ENCODE measurements around the gene GPC2.

Gene GPC2

DNA sequence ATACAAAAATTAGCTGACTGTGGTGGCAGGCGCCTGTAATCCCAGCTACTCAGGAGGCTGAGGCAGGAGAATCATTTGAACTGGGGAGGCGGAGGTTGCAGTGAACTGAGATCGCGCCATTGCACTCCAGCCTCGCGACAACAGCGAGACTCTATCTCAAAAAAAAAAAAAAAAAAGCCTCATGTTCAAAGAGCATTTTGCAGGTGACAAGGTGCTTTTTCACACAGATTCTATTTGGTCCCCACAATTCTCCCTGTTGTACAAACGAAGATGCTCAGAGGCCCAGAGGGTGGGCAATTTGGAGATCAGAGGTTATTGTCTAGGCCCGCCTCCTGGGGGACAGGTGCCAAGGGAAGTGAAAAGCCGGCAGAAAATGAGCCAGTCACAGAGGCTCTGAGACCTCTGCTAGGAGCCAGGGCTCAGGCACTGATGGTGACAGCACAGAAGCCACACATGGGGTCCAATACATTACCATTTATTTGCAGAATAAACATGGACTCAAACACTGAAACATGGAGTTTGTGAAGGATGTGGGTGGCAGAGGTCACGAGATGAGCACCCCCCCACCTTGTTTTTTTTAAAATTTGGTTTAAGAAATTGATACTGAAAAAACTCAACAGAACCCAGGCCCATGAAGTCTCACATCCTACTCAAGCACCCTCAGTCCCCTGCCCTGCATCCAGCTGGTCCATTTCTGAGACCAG is 7.9 kb downstream of the GPC2 start:
- no peak for DNase-seq (ENCODE audit: low spot score)

DNA sequence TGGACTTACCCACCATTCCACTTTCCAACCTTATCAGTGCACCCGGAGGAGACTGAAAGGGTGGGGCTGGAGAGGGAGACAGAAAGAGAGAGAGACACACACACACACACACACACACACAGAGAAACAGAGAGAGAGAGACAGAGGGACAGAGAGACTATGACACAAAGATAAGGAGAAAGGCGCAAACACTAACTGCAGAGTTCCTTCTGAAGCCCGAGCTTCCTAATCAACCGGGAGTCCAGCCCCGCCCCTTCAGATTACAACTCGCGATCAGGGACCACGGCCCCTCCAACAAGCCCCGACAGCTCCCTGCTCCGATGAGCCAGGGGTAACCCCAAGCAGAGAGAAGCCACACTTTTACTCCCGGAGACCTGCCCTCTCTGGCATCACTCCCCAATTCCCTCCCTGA is 9.3 kb downstream of the GPC2 start:
- no peak for DNase-seq (ENCODE audit: low spot score)

DNA sequence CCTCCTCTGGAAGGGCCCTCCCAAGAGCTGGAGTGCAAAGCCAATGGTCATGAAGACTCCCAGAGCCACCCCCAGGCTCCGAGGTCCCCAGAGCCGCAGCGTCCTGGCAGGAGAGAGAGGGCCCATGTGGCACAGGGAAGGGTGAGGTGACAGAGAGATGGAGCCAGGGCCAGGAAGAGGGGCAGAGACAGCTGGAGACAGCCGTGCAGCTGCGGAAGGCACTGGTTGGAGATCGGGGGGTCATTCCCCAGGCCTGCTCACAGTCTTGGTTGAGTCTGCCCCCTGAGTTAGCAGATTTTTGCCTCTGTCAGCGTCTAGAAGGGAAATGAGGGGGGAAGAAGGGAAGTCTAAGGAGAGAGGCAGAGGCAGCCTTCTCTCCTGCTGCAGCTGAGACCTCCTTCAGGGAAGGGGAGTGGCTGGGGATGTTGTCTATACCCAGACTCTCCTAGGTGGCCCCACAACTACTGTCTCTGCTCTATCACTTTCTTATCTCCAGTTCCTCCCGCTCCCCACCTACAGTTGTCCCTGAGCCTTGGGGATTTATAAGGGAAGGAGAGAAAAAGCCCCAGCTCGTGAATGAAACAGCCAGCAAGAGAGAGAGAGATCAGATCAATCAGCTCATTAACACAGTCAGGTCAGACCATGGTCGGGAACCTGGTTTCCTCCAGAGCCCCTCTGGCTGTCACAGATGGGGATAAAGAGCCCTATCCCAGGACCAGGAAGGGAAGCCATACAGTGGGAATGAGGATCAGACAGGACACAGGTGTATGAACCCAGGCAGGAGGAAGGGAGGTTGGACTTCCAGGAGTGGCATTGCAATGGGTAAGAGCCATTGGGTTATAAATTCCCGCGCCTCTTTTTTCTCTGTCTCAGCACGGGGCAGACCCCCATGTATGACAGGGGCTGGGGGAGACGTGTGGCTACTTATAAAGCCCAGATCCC is 9.9 kb downstream of the GPC2 start:
- DNase-seq (ENCODE audit: low spot score) = no peak

DNA sequence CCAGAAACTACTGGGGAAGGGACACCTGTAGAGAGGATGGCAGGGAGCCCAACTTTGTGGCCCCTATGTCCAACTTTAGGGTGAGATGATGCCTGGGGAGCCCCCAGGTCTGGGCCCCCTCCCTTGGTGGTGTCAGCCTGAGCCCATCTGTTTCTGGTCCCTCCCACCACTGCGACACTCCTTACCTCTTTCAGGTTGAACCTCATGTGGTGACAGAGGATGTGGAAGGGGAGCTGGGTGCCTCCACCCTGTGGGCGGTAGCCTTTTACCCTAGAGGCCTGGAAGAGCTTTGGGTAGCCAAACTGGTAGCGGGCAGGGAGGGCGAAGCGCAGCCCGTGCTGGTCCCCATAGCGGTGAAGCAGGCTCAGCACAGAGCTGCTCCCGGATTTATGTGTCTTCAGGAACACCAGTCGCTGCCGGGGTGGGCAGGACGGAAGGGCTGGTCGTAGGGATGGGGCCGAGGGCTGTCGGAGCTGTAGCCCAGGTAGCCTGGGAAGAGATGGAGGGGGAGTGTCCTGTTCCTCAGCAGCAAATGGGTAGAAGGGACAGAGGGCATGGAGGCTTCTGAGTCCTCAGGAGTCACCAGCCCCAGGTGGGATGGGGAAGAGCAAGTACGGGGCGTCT is 10.8 kb downstream of the GPC2 start:
- no peak for DNase-seq (ENCODE audit: low spot score)

DNA sequence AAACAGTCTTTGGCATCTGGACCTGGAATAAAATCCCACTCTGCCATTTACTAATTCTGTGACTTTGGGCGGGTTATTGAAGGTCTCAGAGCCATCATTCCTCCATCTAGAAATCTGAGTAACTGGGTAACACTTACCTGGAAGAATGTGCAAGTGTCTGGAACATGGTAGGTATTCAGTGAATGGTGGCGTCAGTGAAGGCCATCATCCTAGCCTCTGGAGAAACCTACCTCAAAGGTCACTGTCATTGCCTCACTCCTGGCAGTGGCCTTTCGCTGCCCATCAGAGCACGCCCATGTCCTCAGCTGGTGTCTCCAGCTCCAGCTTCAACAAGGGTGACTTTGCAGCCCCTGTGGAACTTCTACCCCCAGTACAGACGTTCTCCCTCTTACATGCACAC is 13.3 kb downstream of the GPC2 start:
- DNase-seq (ENCODE audit: low spot score) = no peak

DNA sequence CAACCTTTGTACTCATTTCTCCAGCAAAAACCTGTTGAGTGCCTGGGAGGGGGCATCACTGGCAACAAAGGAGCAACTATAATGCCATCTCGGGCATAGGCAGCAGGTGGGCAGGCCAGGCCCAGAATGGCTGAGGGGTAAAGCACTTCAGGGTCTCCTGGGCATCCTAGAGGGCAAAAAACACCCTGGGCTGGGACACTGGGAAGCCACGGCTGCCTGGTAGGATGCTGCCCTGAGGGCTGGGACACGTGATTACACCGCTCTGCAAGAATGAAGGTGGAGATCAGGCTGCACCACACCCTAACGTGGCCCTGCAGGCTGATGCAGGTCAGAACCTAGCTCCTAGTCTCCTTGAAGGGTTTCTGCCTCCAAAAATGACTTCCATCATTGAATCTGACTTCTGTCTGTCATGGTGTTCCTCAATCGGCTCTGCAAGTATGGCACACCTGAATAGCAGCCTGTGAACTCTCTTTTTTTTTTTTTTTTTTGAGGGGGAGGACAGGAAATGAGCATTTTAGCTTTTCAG is 14.1 kb downstream of the GPC2 start:
- DNase-seq (ENCODE audit: low spot score) = no peak

DNA sequence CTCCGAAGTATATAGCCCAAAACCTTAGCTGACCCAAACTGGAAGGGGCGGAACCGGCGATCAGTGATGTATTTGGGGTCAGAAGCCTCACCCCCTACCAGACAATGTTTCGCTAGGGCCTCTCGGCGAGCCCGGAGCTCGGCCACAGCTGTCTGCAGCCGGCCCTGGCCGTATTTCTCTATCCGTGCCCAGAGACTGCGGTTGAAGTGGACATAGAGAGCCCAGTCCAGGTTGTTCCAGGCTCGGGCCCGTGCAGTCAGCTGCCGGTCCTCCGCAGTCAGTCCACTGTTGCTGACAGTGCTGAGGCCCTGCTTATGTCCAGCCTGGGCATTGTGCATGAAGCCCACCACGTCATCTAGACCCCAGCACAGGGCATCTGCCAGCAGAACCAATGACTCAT is 17.1 kb downstream of the GPC2 start:
- no peak for DNase-seq (ENCODE audit: low spot score)

DNA sequence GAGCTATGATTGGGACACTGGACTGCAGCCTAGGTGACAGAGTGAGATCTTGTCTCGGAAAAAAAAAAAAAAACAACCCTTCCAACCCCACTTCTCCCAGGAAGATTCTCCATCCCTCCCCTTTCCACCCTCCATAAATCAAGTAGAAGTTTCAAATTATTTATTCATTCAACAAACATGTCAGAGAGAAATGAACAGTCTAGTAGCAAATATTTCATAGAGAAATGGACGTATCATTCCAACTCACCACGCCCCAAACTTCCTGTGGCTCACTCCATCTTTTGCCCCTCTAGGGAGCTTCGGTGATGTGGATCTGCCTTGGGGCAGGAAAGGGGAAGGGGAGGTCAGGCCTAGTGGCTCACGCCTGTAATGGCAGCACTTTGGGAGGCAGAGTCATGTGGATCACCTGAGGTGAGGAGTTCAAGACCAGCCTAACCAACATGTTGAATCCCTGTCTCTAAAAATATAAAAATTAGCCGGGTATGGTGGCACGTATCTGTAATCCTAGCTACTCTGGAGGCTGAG is 18.0 kb downstream of the GPC2 start:
- DNase-seq (ENCODE audit: low spot score) = no peak

DNA sequence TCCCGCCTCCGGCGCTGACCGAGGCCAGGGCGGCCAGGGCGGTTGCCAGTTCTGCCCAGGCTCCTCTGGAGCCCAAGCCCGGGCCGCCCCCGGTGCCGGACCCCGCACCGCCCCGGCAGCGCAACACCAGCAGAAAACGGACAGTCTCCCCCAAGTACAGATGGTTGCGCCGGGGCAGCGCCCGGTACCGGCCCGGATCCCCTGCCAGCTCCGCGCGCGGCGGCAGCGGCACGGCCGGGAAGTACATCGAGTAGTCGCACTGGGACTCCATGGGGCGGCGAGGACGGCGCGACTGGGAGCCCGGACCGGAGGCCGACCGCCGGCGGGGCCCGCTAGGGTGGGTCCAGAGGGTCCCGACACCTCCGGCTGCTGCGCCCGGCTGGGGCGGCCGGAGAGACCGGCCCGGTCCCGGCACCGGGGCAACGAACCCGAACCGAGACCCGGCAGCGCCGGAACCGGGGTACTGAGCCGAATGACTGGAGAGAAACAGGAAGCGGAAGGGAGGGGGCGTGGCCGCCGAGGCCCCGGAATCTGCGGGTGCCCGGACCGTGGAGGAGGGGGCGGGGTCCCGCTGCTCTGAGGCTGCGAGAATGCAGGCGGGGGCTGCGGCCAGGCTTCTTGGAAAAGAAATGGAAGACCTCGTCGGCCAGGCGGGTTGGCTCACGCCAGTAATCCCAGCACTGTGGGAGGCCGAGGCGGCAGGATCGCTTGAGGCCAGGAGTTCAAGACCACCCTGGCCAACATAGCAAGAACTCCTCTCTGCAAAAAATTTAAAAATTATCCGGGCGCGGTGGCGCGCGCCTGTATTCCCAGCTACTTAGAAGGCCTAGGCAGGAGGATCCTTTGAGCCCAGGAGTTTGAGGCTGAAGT is 18.7 kb downstream of the GPC2 start, which contains the start of gene TRAPPC14:
Gene TRAPPC14 (minus strand): TSS at position 495 of the 870 bp plus-strand sequence. CDS start 224 bp downstream, at position 271.
- DNase-seq (ENCODE audit: low spot score) = peak; percentile 97

DNA sequence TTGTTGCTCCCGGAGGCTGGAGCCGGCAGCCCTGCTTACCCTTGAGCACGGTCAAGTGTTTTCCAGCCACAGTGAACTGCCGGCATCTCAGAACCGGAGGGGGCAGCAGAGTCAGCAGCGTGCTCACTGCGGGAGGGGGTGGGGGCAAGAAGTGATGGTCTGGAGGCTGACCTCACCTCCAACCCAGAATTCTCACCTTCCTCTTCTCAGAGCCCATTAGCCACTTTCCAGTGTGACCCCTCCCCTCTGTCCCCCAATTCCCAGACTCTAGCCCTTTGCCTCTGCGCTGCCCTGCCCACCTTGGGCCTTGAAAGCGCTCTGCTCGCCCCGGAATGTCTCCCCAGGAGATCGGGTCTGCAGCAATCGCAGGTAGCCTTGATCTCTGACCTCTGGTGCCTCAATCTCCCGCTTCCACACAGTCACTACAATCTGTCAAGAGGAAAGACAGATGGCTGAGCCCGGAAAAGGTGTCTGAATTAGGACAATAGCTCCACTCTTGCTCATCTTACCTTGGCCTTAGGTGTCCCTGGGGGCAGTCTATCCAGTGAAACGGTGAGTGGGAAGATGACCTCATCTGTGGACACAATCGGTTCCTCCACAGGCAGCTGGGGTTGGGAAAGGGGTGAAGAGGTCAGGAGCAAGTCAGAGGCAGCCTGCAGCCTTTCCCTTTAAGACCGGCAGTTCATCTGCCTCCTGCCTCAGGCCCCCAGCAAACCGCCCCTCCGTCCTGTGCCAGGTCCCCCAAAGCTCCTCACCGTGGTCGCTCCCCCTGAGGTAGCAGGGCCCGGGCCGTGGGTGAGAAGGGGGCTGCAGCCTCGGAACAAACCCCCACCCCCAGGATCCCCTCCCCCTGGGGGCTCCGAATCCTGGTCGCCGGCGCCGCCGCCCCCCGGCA is 19.6 kb downstream of the GPC2 start:
- DNase-seq (ENCODE audit: low spot score) = peak; percentile 37

DNA sequence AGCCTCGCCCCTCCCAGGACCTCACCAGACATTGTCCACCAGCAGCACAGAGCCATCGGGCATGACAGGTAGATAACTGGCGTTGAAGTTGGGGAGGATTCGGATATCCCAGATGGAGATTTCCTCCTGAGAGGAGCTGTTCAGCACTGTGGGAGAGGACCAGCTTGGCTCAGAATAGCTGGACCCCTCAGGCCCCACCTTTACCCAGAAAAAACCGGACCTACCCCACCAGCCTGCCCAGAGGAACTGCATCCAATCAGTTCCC is 20.2 kb downstream of the GPC2 start:
- DNase-seq (ENCODE audit: low spot score) = no peak

DNA sequence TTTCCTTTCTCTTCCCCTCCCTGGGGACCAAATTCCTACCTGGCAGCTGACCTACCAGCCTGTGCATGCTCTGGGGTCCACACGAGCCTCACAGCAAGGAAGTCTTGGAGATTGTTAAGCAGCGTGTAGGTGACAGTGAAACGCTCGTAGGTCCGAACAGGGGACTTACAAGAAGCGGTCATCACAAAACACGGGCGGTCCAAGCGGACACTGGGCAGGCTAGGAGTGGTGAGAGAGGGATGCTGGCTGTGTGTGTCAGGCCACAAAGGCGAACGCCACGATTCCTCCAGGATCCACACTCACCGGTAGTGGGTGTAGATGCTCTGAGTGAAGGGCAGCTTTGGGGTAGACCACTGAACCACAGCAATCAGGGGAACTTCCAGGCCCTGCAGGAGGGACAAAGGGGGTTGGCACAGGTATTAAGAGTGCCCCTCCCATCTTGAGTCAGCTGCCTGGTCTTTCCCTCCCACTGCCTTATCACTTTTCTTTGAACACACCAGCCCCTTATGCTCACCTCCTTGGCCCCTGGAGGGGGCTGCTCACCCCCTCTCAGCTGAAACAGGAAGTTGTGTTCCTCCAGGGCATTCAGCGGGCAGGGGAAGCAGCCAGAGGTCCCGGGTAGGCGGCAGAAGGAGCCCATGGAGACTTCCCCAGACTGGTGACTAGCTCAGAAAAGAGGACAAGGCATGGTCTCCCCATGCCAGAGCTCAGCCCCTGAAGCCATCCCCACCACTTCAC is 20.7 kb downstream of the GPC2 start:
- peak; percentile 46 for DNase-seq (ENCODE audit: low spot score)

DNA sequence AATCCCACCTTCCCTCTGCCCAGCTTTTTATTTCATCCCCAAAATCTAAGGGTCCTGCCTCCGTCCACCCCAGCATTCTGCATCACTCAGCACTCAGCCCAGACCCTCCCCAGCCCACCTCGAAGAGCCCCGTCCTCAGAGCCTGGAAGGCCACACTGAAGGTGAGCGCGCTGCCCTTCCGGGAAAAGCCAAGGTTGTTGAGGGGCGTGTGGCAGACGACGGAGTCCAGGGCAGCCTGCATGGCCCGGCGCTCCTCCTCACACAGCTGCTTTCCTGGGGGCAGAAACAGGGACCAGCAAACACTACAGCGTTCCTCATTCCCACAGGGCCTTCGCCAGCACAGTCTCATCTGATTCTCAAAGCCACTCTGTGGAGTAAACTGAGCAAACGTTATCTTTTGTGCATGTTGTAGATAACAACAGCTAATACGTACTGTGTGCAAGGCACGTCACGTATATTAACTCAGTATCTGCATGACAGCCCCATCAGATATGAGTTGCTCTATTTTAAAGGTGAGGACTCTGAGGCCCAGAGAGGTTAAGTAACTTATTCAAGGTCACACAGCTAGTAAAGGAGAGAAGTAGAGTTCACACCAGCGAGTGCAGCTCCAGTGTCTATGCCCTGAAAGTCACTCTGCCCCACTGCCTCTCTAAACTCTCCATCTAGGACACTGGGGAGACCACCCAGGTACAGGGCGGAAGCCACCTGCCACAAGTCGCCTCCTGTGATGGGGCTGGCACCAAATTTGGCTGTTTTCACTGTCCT is 21.4 kb downstream of the GPC2 start:
- DNase-seq (ENCODE audit: low spot score) = no peak

DNA sequence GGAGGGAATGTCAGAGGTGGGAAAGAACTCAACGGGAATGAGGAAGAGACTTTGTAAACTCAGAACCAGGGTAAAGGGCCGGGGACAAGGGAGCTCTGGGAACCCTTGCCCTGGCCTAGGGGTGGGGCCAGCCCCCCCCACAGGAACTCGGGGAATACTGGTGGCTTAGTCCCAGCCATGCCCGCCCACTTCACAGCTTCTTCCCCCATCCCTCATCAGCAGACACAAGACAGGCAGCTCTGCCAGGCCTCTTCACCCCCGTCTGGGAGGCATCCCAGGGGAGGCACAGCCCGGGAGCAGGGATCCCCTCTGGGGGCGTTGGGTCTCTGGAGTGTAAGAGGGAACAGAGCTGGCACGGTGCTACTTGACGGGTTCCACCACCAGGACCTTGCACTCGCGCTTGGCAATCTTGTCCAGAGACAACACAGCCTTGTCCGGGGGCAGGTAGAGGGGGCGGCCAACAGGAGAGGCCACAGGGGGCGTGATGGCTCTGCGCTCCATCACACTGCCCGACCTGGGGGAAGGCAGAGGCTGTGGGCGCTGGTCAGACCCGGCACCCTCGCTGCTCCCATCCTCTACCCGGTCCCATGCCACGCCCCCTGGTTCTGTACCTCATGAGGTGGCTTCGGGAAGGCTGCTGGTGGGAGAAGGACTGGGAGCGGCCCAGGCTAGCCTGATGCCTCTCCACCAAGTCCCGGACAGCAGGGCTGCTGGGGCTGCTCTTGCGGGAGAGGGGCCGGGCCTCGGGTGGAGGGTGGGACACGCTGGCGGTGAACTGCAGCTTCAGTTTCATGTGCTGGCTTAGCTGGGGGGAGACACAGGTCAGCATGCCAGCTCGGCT is 22.3 kb downstream of the GPC2 start:
- no peak for DNase-seq (ENCODE audit: low spot score)

DNA sequence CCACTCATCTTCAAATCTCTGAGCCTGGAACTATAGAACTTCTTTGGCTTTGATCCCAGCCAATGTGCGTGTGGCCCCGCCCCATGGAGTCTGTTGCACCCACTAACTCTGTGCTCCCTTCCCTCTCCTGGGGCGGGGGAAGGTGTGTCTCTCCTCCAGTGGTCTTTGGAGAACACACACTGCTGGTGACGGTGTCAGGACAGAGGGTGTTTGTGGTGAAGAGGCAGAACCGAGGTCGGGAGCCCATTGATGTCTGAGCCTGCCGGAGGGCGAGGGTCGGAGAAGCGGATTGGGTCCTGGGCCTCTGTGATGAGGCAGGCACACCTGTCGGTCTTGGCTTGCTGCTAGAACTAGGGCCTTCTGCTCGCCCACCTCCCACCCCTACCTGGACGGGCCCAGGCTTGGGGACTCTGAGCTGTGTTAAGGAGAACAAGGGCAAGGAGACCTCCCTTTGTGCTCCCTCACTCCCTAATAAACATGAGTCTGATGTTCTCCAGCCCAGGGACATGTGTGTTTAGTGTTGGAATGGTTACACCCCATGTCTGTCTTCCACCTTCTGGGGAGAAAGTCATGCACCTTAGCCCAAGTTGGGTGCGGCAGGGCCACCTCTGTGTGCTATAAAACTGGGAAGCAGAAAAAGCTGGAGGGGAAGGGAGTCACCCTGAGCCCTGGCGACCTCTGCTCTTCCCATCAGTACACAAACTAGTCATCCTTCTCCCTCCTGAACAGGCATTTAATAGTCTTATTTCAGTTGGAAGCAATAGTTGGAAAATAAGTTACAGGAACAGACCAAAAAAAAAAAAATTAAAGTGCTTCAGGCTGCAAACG is 23.3 kb downstream of the GPC2 start:
- no peak for DNase-seq (ENCODE audit: low spot score)

DNA sequence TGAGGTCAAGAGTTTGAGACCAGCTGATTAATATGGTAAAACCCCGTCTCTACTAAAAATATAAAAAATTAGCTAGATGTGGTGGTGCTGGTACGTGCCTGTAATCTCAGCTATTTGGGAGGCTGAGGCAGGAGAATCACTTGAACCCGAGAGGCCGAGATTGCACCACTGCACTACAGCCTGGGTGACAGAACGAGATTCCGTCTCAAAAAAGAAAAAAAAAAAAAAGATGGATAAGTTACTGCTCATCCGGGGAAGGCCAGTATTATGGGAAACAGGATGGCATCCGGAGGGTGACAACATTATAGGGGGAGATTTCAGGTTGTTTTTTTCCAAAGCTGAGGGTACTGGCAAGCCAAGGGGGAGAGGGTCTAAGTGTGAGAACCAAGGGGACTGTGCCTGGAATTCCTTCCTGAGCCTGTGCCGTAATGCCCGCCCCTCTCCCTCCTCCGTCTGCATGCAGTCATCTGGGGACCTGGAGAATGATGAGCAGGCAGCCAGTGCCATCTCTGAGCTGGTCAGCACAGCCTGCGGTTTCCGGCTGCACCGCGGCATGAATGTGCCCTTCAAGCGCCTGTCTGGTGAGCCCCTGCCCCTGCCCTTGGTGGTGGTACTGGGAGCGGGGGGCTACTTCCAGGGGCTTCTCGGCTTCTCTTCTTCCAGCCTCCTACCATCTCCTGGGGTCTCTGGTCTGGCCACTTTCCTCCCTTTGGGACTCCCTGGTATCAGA is 24.1 kb downstream of the GPC2 start:
- no peak for DNase-seq (ENCODE audit: low spot score)
